AG04450 (cell line): ENCODE data around the gene TRIM71. TPM values are rescaled to one million over a fixed set of nuclear protein-coding genes. Genes with fewer than 3 reads are reported as not detected.

ENCODE experiments used
- CTCF ChIA-PET: fragments of 300-600, 350-600 bp; formaldehyde crosslinking; extraction: SDS; loops from one replicate; lab custom pipeline; 2022; ENCODE audit warnings: antibody characterized with exemption, inconsistent platforms; lab: Charles Lee
- POLR2A ChIA-PET: fragments of 350-600 bp; formaldehyde crosslinking; extraction: SDS; loops from one replicate; lab custom pipeline; 2021; ENCODE audit warnings: antibody characterized with exemption, inconsistent platforms; lab: Yijun Ruan, JAX
- DNase-seq: peaks from one replicate; pipeline ENCODE4 v3.0.0-alpha.2; 2011; ENCODE audit warnings: low read depth, low spot score
- H3K27ac ChIP-seq: one replicate; pipeline ENCODE4 v1.5.1; 2012; ENCODE audit warnings: low read depth, low read length, control low read depth
- H3K27me3 ChIP-seq: one replicate; pipeline ENCODE4 v1.6.0; 2012; ENCODE audit warnings: low read length; ENCODE audit not compliant: control insufficient read depth, insufficient read depth
- H3K4me3 ChIP-seq: 2 replicates; pipeline ENCODE4 v1.5.1; 2011; ENCODE audit warnings: mild to moderate bottlenecking, low read depth, low read length, control low read depth
- H3K9me3 ChIP-seq: 2 replicates; pipeline ENCODE4 v1.5.1; 2012; ENCODE audit warnings: low read length; ENCODE audit not compliant: control insufficient read depth, insufficient read depth
- polyA plus RNA-seq: library from polyadenylated mRNA; depleted of rRNA; stranded (reverse); fragments of >200 nt; gene quantifications from 2 replicates; pipeline ENCODE4 v1.2.3, GENCODE V29; 2011
- TF ChIP-seq, protein P1 (sequence below): IDR thresholded peaks from 2 replicates; pipeline ENCODE4 v1.5.1; 2011; ENCODE audit warnings: low read depth, low read length, control low read depth, inconsistent platforms

TRIM71 gene
- polyA plus RNA-seq, 1 experiment, result not detected

DNA sequence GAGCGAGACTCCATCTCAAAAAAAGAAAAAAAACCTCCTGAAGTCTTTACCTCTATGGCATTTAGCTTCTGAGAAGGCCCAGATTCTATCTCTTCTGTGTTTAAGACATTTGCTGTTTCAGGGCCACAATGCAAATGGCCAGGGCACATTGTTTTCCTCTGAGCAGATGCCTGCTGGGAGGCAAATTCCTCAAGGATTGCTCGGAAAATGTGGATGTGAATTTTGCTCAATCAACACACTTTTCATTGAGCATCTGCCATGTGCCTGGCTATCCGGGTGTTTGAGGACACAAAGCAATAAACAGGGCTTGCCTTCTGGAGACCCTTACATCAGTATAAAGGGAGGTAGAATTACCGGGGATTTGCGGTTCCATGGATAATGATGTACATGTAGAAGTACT lies 20.0 kb downstream of the TRIM71 start:
- peaks cover 26% of the 10 kb centered on the region for H3K27me3 ChIP-seq
- no peak overlapping the region for H3K4me3 ChIP-seq
- H3K27ac ChIP-seq, result no peak overlapping the region
- no peaks in the 10 kb centered on the region; the same call in 1 of the 2 replicates for H3K9me3 ChIP-seq
- ChIA-PET CTCF (no interaction called here), POLR2A (no interaction called here)
- TF ChIP-seq, protein P1, sequence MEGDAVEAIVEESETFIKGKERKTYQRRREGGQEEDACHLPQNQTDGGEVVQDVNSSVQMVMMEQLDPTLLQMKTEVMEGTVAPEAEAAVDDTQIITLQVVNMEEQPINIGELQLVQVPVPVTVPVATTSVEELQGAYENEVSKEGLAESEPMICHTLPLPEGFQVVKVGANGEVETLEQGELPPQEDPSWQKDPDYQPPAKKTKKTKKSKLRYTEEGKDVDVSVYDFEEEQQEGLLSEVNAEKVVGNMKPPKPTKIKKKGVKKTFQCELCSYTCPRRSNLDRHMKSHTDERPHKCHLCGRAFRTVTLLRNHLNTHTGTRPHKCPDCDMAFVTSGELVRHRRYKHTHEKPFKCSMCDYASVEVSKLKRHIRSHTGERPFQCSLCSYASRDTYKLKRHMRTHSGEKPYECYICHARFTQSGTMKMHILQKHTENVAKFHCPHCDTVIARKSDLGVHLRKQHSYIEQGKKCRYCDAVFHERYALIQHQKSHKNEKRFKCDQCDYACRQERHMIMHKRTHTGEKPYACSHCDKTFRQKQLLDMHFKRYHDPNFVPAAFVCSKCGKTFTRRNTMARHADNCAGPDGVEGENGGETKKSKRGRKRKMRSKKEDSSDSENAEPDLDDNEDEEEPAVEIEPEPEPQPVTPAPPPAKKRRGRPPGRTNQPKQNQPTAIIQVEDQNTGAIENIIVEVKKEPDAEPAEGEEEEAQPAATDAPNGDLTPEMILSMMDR, result no peak
- no peak for DNase-seq

DNA sequence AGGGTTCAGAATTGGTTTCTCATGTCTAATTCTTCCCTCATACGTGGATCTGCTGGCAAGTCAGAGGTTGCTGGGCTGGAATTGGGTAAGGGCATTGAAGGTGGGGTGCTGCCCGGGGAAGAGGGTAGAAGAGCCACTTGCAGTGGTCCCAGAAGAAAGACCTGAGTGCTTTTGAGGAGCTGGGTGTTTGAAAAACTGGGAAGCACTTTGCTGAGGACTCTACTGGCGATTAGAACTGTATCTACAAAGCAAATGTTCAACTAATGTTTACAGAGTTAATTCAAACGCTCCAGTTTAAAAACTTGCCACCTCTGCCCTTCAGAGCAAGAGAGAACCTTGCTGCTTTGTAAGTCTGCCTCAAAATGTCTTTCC lies 21.9 kb downstream of the TRIM71 start:
- TF ChIP-seq, protein P1, result no peak
- ChIA-PET POLR2A (no interaction called here), CTCF (no interaction called here)
- Histone ChIP-seq H3K27ac (no peak overlapping the region), H3K27me3 (peaks cover 25% of the 10 kb centered on the region), H3K9me3 (no peaks in the 10 kb centered on the region; the same call in 1 of the 2 replicates), H3K4me3 (no peak overlapping the region)
- no peak for DNase-seq

DNA sequence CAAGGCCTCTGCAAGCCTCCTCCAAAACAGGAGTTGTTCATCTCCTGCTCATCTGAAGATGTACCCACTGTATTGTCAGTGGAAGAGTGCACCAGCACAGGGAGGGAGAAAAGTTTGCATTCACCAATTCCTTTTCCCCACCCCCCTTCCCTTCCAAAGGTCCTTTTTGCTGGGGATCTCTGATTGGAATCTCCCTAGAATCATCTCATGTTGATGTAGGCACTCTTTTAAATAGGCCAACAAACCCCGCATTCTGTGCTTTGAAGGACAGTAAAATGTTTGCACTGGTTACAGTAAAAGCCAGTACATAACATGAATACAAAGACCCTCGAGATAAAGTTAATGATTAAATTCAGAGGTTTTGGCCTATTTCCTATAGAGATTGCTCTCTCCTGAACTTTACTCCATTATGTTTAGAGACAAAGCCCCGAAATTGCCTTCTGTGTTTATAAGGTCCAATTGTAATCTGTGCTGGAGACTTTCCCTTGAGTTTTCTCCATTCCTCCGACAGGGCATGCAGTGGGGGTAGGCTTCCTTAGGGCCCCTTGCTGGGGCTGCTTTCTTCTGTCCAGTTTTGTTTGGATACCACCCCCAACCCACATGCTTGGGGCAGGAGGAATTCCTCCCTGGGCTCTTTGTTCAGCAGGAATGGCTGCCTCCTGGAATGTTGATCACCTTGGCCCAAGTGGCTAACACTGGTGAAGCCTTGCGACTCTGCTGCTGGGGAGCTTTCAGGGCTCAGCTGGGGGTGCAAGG lies 22.5 kb downstream of the TRIM71 start:
- CTCF ChIA-PET, result no interaction called here
- no peak overlapping the region for H3K27ac ChIP-seq
- H3K27me3 ChIP-seq, result peaks cover 25% of the 10 kb centered on the region
- no peak overlapping the region for H3K4me3 ChIP-seq
- DNase-seq, result no peak
- TF ChIP-seq, protein P1, result no peak
- H3K9me3 ChIP-seq, result no peaks in the 10 kb centered on the region; the same call in 1 of the 2 replicates
- POLR2A ChIA-PET, result no interaction called here

DNA sequence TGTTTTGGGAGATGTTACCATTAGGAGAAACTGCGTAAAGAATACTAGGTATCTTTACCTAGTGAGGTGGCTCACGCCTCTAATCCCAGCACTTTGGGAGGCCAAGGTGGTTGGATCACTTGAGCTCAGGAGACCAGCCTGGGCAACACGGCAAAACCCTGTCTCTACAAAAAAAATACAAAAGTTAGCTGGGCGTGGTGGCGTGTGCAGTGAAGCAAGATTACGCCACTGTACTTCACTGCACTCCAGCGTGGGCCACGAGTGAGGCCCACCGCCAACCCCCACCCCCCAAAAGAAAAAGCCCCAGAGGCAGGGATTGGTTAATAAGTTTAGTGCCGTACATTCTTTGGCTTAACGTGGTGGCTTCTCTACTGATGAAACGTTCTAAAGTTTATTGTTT lies 23.5 kb downstream of the TRIM71 start:
- CTCF ChIA-PET, result no interaction called here
- POLR2A ChIA-PET, result no interaction called here

More for the DNA sequence above, 23.5 kb downstream of the TRIM71 start:
- no peak for DNase-seq
- TF ChIP-seq, protein P1, result no peak
- Histone ChIP-seq H3K4me3 (no peak overlapping the region), H3K27ac (no peak overlapping the region), H3K9me3 (no peaks in the 10 kb centered on the region; the same call in 1 of the 2 replicates), H3K27me3 (peaks cover 18% of the 10 kb centered on the region)
